Measurements from ENCODE around the gene ALDOC. TPM values are rescaled to one million over a fixed set of nuclear protein-coding genes. Genes with fewer than 3 reads are reported as not detected.

The ALDOC gene
- total RNA-seq, 1 experiment from 2014 or later = 17.7 TPM

- no peaks in the 10 kb centered on the region for H3K27me3 Mint-ChIP-seq (ENCODE audit: insufficient read depth, unreplicated experiment)
- CTCF ChIA-PET = interaction anchor here (1.0 kb wide), 1 partner anchor 41 kb away, joined by 3 read pairs; no protein-coding TSS in a partner anchor
- POLR2A ChIA-PET = no interaction called here
Observed at GRCh38 chr17:28545787-28546415, 30.8 kb downstream of the ALDOC start.

GRCh38 chr17:28545141-28545503 lies 31.6 kb downstream of the ALDOC start:
- peaks cover 12% of the 10 kb centered on the region; the same call in 1 of the 2 replicates for H3K4me1 ChIP-seq
- no peak for DNase-seq
- intact Hi-C loops (cut with micrococcal nuclease; ENCODE audit: unreplicated experiment) = loop anchor here (10.0 kb wide), 2 partner anchors 100 to 180 kb away; partner anchors contain the start of gene SEBOX
- no peaks in the 10 kb centered on the region for H3K27me3 Mint-ChIP-seq (ENCODE audit: insufficient read depth, unreplicated experiment)
- no peak overlapping the region for H3K27ac Mint-ChIP-seq (ENCODE audit: unreplicated experiment)
- no TSS peak for BruUV-seq (replicated peaks)
- POLR2A ChIA-PET = no interaction called here
- H3K4me3 Mint-ChIP-seq (ENCODE audit: unreplicated experiment) = no peak overlapping the region
- CTCF ChIA-PET = no interaction called here
- no peaks in the 10 kb centered on the region for H3K9me3 Mint-ChIP-seq (ENCODE audit: unreplicated experiment)
- H3K4me1 Mint-ChIP-seq (ENCODE audit: low read depth, unreplicated experiment) = peaks cover 18% of the 10 kb centered on the region
- no peaks in the 10 kb centered on the region for H3K27me3 ChIP-seq (replicated peaks; ENCODE audit: control insufficient read depth, insufficient read depth, low read length)
- H3K4me3 ChIP-seq (ENCODE audit: low read depth, low read length) = no peak overlapping the region
- H3K9me3 ChIP-seq = no peaks in the 10 kb centered on the region
- no peak for TF ChIP-seq CTCF (IDR thresholded peaks at IDR 0.05; ENCODE audit: insufficient read depth in 1 of 2, low read depth in 1 of 2, low read length in 1 of 2, severe bottlenecking in 1 of 2, unreplicated experiment in 1 of 2)
- H3K36me3 ChIP-seq (ENCODE audit: control insufficient read depth, insufficient read depth, low read length) = no peaks in the 10 kb centered on the region; the same call in 1 of the 2 replicates
- peaks cover 5% of the 10 kb centered on the region for H3K36me3 Mint-ChIP-seq (ENCODE audit: insufficient read depth, unreplicated experiment)

More at GRCh38 chr17:28545787-28546415, 30.8 kb downstream of the ALDOC start:
- H3K36me3 ChIP-seq (ENCODE audit: control insufficient read depth, insufficient read depth, low read length) = no peaks in the 10 kb centered on the region; the same call in 1 of the 2 replicates
- BruUV-seq (replicated peaks) = no TSS peak
- H3K9me3 ChIP-seq = no peaks in the 10 kb centered on the region
- H3K4me3 ChIP-seq (ENCODE audit: low read depth, low read length) = no peak overlapping the region
- no peak overlapping the region for H3K27ac Mint-ChIP-seq (ENCODE audit: unreplicated experiment)
- TF ChIP-seq CTCF (IDR thresholded peaks at IDR 0.05; ENCODE audit: insufficient read depth in 1 of 2, low read depth in 1 of 2, low read length in 1 of 2, severe bottlenecking in 1 of 2, unreplicated experiment in 1 of 2) = no peak
- H3K4me1 Mint-ChIP-seq (ENCODE audit: low read depth, unreplicated experiment) = peaks cover 18% of the 10 kb centered on the region
- H3K9me3 Mint-ChIP-seq (ENCODE audit: unreplicated experiment) = no peaks in the 10 kb centered on the region
- no peaks in the 10 kb centered on the region for H3K27me3 ChIP-seq (replicated peaks; ENCODE audit: control insufficient read depth, insufficient read depth, low read length)
- DNase-seq = no peak
- intact Hi-C loops (cut with micrococcal nuclease; ENCODE audit: unreplicated experiment) = loop anchor here (10.0 kb wide), 2 partner anchors 101 to 181 kb away; partner anchors contain the start of gene SEBOX
- peaks cover 12% of the 10 kb centered on the region; the same call in 1 of the 2 replicates for H3K4me1 ChIP-seq
- H3K36me3 Mint-ChIP-seq (ENCODE audit: insufficient read depth, unreplicated experiment) = peaks cover 5% of the 10 kb centered on the region
- no peak overlapping the region for H3K4me3 Mint-ChIP-seq (ENCODE audit: unreplicated experiment)

- Histone ChIP-seq H3K4me3 (ENCODE audit: low read depth, low read length) (no peak overlapping the region), H3K4me1 (peaks cover 12% of the 10 kb centered on the region; the same call in 1 of the 2 replicates), H3K27me3 (replicated peaks; ENCODE audit: control insufficient read depth, insufficient read depth, low read length) (no peaks in the 10 kb centered on the region), H3K36me3 (ENCODE audit: control insufficient read depth, insufficient read depth, low read length) (no peaks in the 10 kb centered on the region; the same call in 1 of the 2 replicates), H3K9me3 (no peaks in the 10 kb centered on the region)
- H3K27me3 Mint-ChIP-seq (ENCODE audit: insufficient read depth, unreplicated experiment) = no peaks in the 10 kb centered on the region
- H3K27ac Mint-ChIP-seq (ENCODE audit: unreplicated experiment) = no peak overlapping the region
- no peak overlapping the region for H3K4me3 Mint-ChIP-seq (ENCODE audit: unreplicated experiment)
- intact Hi-C loops (cut with micrococcal nuclease; ENCODE audit: unreplicated experiment) = loop anchor here (10.0 kb wide), 2 partner anchors 100 to 180 kb away; partner anchors contain the start of gene SEBOX
- POLR2A ChIA-PET = interaction anchor here (0.6 kb wide), 2 partner anchors 48 to 101 kb away, joined by 3 to 4 read pairs; partner anchors contain the start of gene BLTP2
- no peak for TF ChIP-seq CTCF (IDR thresholded peaks at IDR 0.05; ENCODE audit: insufficient read depth in 1 of 2, low read depth in 1 of 2, low read length in 1 of 2, severe bottlenecking in 1 of 2, unreplicated experiment in 1 of 2)
- H3K9me3 Mint-ChIP-seq (ENCODE audit: unreplicated experiment) = no peaks in the 10 kb centered on the region
- peaks cover 18% of the 10 kb centered on the region for H3K4me1 Mint-ChIP-seq (ENCODE audit: low read depth, unreplicated experiment)
- CTCF ChIA-PET = interaction anchor here (0.6 kb wide), 1 partner anchor 43 kb away, joined by 9 read pairs; no protein-coding TSS in a partner anchor
- DNase-seq = no peak
- BruUV-seq (replicated peaks) = no TSS peak
- peaks cover 5% of the 10 kb centered on the region for H3K36me3 Mint-ChIP-seq (ENCODE audit: insufficient read depth, unreplicated experiment)
Observed at GRCh38 chr17:28544402-28545140, 32.1 kb downstream of the ALDOC start.

Data from Caco-2 (cell line).